GM19452 (cell line): ENCODE measurements around the gene PDE1A.
"Not testable (repeated sequence)": the region's sequence is repeated elsewhere in the genome, so short reads cannot be mapped to it uniquely, and the experiment has no call there.

ENCODE experiments used
- ATAC-seq: cut with Tn5 transposase; IDR thresholded peaks from one replicate; pipeline ENCODE4 v1.9.1; 2021; ENCODE audit not compliant: unreplicated experiment

PDE1A gene

GRCh38 chr2:182410120-182410519 is 16.7 kb downstream of the PDE1A start:
- no peak for ATAC-seq

- no peak for ATAC-seq
These were observed 20.6 kb downstream of the PDE1A start for GRCh38 chr2:182406221-182406620.

- no peak for ATAC-seq
These were observed 21.8 kb downstream of the PDE1A start for GRCh38 chr2:182404975-182405561.

- no peak for ATAC-seq
These were observed 22.7 kb downstream of the PDE1A start for GRCh38 chr2:182404092-182404491.

GRCh38 chr2:182393270-182393760 is 33.5 kb downstream of the PDE1A start:
- ATAC-seq, result no peak

- ATAC-seq, result no peak
These were observed 35.4 kb downstream of the PDE1A start for GRCh38 chr2:182391443-182391842.

- not testable (repeated sequence) for ATAC-seq
These were observed 40.5 kb downstream of the PDE1A start for GRCh38 chr2:182386267-182386880.

- no peak for ATAC-seq
These were observed 42.0 kb downstream of the PDE1A start for GRCh38 chr2:182384860-182385259.

GRCh38 chr2:182381225-182381624 is 45.6 kb downstream of the PDE1A start:
- no peak for ATAC-seq

- ATAC-seq, result no peak
These were observed 47.6 kb downstream of the PDE1A start for GRCh38 chr2:182379241-182379640.

GRCh38 chr2:182378759-182379158 is 48.1 kb downstream of the PDE1A start:
- ATAC-seq, result no peak

- ATAC-seq, result no peak
These were observed 49.4 kb downstream of the PDE1A start for GRCh38 chr2:182377467-182377866.

- ATAC-seq, result no peak
These were observed 51.0 kb downstream of the PDE1A start for GRCh38 chr2:182375862-182376261.

GRCh38 chr2:182372661-182373060 is 54.2 kb downstream of the PDE1A start:
- ATAC-seq, result no peak

GRCh38 chr2:182368996-182369395 is 57.8 kb downstream of the PDE1A start:
- no peak for ATAC-seq

GRCh38 chr2:182368446-182368845 is 58.4 kb downstream of the PDE1A start:
- ATAC-seq, result no peak

- no peak for ATAC-seq
These were observed 59.4 kb downstream of the PDE1A start for GRCh38 chr2:182367401-182367800.

- ATAC-seq, result no peak
These were observed 60.2 kb downstream of the PDE1A start for GRCh38 chr2:182366628-182367027.

- ATAC-seq, result no peak
These were observed 61.0 kb downstream of the PDE1A start for GRCh38 chr2:182365855-182366254.

GRCh38 chr2:182361477-182361876 is 65.4 kb downstream of the PDE1A start:
- ATAC-seq, result no peak

- ATAC-seq, result no peak
These were observed 66.1 kb downstream of the PDE1A start for GRCh38 chr2:182360663-182361260.

- no peak for ATAC-seq
These were observed 66.7 kb downstream of the PDE1A start for GRCh38 chr2:182359990-182360662.
